CD4-positive, alpha-beta T cell treated with Interleukin-6 for 4 hours (primary cell): Measurements from ENCODE around the gene TP53BP1.

ENCODE experiments used
- DNase-seq: peaks from one replicate; pipeline ENCODE4 v3.0.0-alpha.2; 2020; ENCODE audit warnings: mixed read lengths

TP53BP1 gene

DNA sequence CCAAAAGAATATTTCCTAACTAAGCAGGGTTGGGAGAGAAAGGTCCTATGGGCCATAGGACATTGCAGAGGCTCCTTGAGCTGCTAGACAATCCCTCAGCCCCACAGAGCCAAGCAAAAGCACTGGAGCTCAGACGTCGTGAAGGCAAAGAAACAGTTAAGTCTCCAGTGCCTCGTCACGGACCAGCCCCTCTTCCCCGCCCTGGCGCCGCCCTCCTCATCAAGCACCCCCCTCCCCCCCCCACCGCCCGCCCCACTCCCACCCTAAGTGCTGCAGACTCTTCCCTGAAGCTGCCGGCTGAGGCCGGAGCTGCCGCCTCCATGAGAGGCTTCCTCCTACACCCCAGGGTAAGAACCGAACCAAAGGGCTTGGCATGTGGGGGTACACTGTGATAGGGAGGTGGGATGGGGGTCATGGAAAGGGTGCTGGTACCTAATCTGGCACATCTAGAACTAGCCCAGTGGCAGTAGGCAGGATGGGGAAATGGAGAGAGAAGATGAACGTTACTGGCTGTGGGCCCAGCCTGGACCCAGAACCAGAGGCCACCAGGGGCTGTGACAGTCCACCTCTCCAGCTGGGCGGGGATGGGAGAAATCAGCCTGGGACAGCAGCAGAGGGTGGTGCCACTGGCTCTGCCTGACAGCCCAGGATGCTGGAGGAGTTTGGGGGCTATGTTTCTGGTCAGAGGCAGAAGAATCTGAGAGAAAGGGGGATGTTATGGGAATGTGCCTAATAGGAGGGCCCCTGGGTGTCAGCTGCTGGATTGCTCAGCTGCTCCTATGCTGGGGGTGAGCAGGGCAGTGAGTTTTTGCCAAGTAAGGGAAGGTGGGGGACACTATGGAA, 24.6 kb upstream of the TP53BP1 start, which contains the start of gene MAP1A:
Gene MAP1A (plus strand): TSS at position 255 of the 843 bp plus-strand sequence. CDS start 3,866 bp downstream, outside the sequence.
- no peak for DNase-seq

DNA sequence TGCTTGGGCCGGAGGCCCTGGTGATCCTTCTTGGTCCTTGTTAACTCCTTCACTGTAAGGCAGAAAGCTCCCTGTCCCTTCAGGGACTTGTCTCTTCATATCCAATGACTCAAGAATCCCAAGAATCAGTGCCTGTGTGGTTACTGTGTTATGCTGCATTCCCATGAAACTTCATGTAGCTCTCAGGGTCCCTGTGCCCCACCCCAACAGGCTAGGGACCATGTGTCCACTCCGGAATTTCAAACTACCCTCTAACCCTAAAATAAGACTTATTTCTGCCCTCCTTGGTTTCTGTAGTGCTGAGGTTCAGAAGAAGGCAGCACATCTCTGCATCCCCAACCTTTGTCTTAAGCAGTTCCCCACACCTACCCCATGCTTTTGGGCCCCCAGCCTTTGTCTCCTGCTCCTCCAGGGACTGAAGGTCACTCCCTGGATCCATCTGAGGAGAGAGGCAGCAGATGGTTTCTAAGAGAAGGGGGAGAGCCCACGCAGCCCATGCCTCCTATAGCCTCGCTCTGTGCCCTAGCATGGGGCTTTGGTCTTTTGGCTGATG, 23.9 kb upstream of the TP53BP1 start:
- DNase-seq = no peak

DNA sequence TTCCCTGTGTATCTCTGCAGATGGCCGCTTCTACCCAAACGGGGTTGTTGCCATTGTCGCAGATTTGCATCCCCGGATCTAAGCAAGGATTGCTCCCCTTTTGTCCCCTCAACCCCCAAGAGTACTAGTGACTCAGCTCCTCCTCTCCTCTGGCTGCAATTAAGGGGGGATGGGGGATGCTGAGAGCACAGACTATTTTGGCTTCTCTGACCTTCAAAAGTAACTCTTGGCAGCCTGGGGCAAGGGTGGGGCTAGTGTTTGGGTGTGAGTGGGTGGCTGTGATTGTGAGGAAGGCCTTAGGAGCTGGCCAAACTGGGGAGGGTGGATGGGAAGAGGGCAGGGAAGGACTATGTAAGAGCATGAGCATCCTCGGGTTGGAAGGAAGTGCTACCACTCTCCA, 23.2 kb upstream of the TP53BP1 start:
- DNase-seq = no peak

DNA sequence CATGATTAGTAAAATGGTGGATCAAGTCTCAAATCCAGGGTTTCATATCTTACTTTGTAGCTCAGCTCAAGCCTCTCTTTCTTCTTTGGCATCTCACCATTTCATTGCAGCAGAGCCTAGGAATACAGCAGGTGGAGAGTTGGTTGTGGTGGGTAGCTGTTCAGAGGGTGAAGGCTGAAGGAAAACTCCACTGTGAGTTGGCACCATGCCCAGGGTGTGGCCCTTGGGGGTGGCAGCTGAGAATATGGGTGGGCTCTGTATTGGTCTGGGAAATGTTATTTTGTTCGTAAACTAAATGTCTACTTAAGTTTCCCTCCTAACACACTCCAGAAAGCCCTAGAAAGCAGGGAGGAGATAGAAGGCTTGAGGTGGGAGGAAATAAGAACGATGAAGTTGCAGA, 22.8 kb upstream of the TP53BP1 start:
- no peak for DNase-seq

- DNase-seq = peak; percentile 32
Measured at GRCh38 chr15:43514241-43515057, 21.5 kb upstream of the TP53BP1 start.

DNA sequence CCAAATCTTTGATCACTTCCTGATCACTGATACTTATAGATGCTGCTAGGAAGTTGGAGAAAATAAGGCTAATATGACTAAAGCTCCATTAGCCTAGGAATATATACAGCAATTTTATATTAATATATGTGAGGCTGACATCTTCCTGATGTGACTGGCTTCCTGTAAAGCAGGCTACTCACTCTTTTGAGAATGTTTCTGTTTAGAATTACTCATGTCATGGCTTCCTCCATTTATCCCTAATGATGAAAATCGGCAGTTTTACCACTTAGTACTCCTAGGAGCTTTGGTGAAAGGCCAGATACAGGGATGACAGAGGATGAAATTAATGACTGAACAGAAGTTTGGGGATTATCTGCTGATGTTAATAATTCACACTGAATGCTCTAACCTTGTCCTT, 20.6 kb upstream of the TP53BP1 start:
- no peak for DNase-seq

GRCh38 chr15:43511012-43511885, 18.3 kb upstream of the TP53BP1 start:
- peak; percentile 23 for DNase-seq

GRCh38 chr15:43510200-43511011, 17.4 kb upstream of the TP53BP1 start:
- peak; percentile 99 for DNase-seq

GRCh38 chr15:43509660-43510199, 16.8 kb upstream of the TP53BP1 start:
- DNase-seq = no peak

GRCh38 chr15:43508991-43509659, 16.2 kb upstream of the TP53BP1 start:
- no peak for DNase-seq

- DNase-seq = no peak
Measured at GRCh38 chr15:43508421-43508820, 15.5 kb upstream of the TP53BP1 start.

DNA sequence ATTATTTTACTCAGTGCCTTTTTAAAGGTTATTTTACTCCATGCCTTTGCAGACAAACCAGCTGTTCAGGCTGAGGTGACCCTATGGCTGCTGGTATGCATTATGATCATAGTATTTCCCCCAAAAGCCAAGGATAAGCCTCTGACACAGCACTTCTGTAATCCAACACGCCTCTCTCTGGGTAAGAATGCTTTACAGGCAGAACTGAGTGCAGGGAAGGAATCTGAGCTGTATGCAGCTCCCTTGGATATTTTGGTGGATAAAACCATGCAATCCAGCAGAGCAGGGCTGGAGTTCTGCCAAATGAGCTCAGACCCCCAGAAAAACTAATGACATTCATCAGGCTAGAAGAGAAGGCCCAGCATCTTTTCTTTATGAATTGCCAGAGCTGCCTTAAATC, 12.8 kb upstream of the TP53BP1 start:
- no peak for DNase-seq

GRCh38 chr15:43499635-43500034, 6.7 kb upstream of the TP53BP1 start:
- no peak for DNase-seq

DNA sequence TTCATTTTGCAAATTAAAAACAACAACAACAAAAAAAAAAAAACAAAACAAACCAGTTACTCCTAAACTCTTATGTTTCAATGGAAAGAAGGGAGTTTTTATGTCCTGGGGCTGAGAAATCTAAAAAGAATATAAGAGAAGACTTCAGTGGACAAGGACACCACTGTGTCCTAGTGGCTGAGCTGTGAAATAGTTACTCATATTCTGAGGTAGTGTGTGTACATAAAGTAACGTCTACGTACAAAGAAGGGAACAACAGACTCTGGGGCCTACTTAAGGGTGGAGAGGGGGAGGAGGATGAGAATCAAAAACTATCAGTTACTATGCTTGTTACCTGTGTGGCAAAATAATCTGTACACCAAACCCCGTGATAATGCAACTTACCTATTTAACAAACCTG, 6.0 kb upstream of the TP53BP1 start:
- no peak for DNase-seq

- no peak for DNase-seq
Measured at GRCh38 chr15:43493703-43494472, 932 bp upstream of the TP53BP1 start.

GRCh38 chr15:43492266-43492665, 690 bp downstream of the TP53BP1 start:
- DNase-seq = no peak

DNA sequence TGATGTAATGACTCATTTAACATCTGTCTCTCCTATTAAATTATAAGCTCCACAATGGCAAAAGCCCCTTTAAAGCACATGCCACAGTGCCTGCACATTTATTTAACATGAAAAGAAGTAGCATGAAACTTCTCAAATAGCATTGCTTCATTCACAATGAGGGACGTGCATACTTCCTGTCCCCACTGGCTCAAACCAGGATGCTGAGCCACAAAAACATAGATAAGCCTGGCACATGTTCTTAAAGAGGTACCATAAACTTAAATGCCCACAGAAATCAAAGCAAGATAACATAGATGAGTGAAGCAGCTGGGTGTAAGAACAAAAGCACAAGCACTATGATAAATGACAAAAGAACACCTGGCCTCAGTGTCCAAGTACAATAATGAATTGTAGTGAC, 3.8 kb downstream of the TP53BP1 start:
- DNase-seq = no peak

- DNase-seq = no peak
Measured at GRCh38 chr15:43488790-43489189, 4.2 kb downstream of the TP53BP1 start.

GRCh38 chr15:43487271-43487895, 5.6 kb downstream of the TP53BP1 start:
- DNase-seq = no peak

DNA sequence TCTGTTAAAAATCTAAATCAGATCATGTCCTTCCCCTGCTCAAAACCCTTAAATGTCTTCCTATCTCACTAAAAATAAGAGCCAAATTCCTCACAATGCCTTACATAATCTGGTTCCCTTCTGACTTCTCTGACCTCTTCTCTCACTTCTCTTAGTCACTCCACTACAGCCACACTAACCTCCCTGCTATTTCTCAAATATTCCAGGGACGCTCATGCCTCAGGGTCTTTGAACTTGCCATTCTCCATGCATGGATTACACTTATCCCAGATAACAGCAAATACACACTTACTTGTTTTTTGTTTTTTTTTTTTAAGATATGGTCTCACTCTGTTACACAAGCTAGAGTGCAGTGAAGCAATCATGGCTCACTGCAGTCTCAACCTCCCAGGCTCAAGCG, 8.5 kb downstream of the TP53BP1 start:
- no peak for DNase-seq
